GM12872 (cell line): ENCODE measurements around the gene OR51B5.
A peak's percentile ranks its signal among the peaks of the same experiment; 100 is the strongest.

Experiments used
- CTCF ChIP-seq: IDR thresholded peaks from 3 replicates; pipeline ENCODE4 v1.5.1; 2011; ENCODE audit warnings: low read depth, mild to moderate bottlenecking, low read length, moderate library complexity; ENCODE audit not compliant: insufficient read depth

Gene OR51B5, protein sequence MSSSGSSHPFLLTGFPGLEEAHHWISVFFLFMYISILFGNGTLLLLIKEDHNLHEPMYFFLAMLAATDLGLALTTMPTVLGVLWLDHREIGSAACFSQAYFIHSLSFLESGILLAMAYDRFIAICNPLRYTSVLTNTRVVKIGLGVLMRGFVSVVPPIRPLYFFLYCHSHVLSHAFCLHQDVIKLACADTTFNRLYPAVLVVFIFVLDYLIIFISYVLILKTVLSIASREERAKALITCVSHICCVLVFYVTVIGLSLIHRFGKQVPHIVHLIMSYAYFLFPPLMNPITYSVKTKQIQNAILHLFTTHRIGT

GRCh38 chr11:5343474-5344335 is at the start of gene OR51B5:
Gene OR51B5, minus strand, starts transcription at chr11:5343524. Its CDS starts 0 bp downstream, at chr11:5343524.
- TF ChIP-seq CTCF = no peak

DNA sequence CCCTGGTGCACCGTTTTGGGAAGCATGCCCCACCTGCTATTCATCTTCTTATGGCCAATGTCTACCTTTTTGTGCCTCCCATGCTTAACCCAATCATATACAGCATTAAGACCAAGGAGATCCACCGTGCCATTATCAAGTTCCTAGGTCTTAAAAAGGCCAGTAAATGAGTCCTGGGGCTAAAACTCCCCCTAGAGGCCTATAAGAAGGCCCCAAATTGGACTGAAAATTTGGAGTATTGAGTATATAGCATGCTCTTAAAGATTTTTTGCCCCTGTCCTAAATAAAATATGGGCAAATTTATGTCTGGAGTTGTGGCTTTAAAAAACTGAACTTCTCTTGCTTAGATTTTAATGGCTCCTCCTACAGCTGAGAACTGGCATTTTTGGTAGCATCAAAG is 46.9 kb upstream of the OR51B5 start:
- TF ChIP-seq CTCF = peak; percentile 36; the same call in 2 of the 3 replicates

DNA sequence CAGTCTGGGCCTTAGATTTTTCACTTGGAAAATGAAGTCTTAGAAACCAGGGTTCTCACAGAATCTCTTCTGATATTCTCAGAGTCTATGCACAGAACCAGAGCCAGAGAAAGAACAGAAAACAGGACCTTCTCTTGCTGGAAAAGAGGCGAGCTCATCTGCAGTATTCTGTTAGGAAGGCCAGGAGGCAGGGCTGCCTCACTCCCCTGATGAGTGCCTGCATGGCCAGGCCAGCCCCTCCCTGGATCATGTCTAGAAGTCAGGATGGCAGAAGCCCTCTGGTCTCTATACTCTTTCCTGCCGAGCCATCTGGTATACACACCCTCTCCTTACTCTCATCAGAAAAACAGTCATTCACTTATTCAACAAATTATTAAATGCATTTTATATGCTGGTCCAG is 41.0 kb upstream of the OR51B5 start:
- no peak for TF ChIP-seq CTCF

- no peak for TF ChIP-seq CTCF
Measured at GRCh38 chr11:5383576-5383975, 40.3 kb upstream of the OR51B5 start, which contains the start of gene OR51M1. Gene OR51M1, plus strand, starts transcription at chr11:5383812. Its CDS starts 5,587 bp downstream, at chr11:5389399.

GRCh38 chr11:5380740-5381342 is 37.5 kb upstream of the OR51B5 start:
- TF ChIP-seq CTCF = peak; percentile 88

- peak; percentile 56; the same call in 2 of the 3 replicates for TF ChIP-seq CTCF
Measured at GRCh38 chr11:5369789-5370188, 26.5 kb upstream of the OR51B5 start.

- TF ChIP-seq CTCF = no peak
Measured at GRCh38 chr11:5368502-5369043, 25.2 kb upstream of the OR51B5 start.
